ENCODE measurements around the gene OR51S1.

DNA sequence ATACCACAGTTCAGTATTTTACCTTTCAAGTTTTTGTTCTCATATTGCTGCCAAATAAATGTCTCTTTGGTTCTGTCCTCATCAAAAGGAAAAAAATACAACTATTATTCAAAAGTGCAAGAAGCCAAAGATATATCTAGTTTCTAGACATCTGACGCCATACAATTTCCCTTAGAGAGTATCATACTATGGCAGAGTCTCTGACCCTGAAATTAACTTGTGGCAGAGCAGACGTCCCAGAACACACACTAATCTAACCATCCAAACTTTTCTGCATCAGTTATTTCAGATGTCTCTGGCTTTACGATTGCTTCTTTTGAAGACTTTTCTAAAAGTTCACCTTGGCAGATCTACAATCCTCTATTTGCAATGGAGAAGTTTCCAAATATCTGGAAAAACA is 35.4 kb upstream of the OR51S1 start:
- TF ChIP-seq CTCF (conservative IDR thresholded peaks at IDR 0.05 in 1 of 2, IDR thresholded peaks at IDR 0.05 in 1 of 2; ENCODE audit: extremely low read depth in 1 of 2, insufficient read depth in 1 of 2, low read depth in 1 of 2, low read length in 2 of 2) (no peak), EZH2 (IDR thresholded peaks at IDR 0.05; ENCODE audit: borderline replicate concordance, low read length) (no peak)

Measured in mammary epithelial cell (primary cell).